ENCODE data around the gene COL6A2.
"Not testable (repeated sequence)": the region's sequence is repeated elsewhere in the genome, so short reads cannot be mapped to it uniquely, and the experiment has no call there.

COL6A2 gene

GRCh38 chr21:46061063-46061462, 36.8 kb upstream of the COL6A2 start:
- DNase-seq (ENCODE audit: low read depth) = no peak

- DNase-seq (ENCODE audit: low read depth) = no peak
Measured at GRCh38 chr21:46061518-46061917, 36.4 kb upstream of the COL6A2 start.

GRCh38 chr21:46061950-46062349, 36.0 kb upstream of the COL6A2 start:
- DNase-seq (ENCODE audit: low read depth) = no peak

GRCh38 chr21:46062471-46063211, 35.3 kb upstream of the COL6A2 start:
- no peak for DNase-seq (ENCODE audit: low read depth)

GRCh38 chr21:46063227-46063626, 34.7 kb upstream of the COL6A2 start:
- no peak for DNase-seq (ENCODE audit: low read depth)

- DNase-seq (ENCODE audit: low read depth) = no peak
Measured at GRCh38 chr21:46063734-46064680, 33.9 kb upstream of the COL6A2 start.

GRCh38 chr21:46064870-46065214, 33.1 kb upstream of the COL6A2 start:
- no peak for DNase-seq (ENCODE audit: low read depth)

GRCh38 chr21:46065215-46065913, 32.5 kb upstream of the COL6A2 start:
- DNase-seq (ENCODE audit: low read depth) = no peak

- no peak for DNase-seq (ENCODE audit: low read depth)
Measured at GRCh38 chr21:46065914-46066551, 31.9 kb upstream of the COL6A2 start.

- DNase-seq (ENCODE audit: low read depth) = no peak
Measured at GRCh38 chr21:46066591-46067331, 31.2 kb upstream of the COL6A2 start.

- no peak for DNase-seq (ENCODE audit: low read depth)
Measured at GRCh38 chr21:46067505-46068201, 30.3 kb upstream of the COL6A2 start.

- no peak for DNase-seq (ENCODE audit: low read depth)
Measured at GRCh38 chr21:46068516-46069079, 29.3 kb upstream of the COL6A2 start.

- no peak for DNase-seq (ENCODE audit: low read depth)
Measured at GRCh38 chr21:46069166-46069565, 28.7 kb upstream of the COL6A2 start.

- DNase-seq (ENCODE audit: low read depth) = no peak
Measured at GRCh38 chr21:46069719-46070279, 28.1 kb upstream of the COL6A2 start.

- no peak for DNase-seq (ENCODE audit: low read depth)
Measured at GRCh38 chr21:46071082-46071481, 26.8 kb upstream of the COL6A2 start.

- not testable (repeated sequence) for DNase-seq (ENCODE audit: low read depth)
Measured at GRCh38 chr21:46076724-46077123, 21.2 kb upstream of the COL6A2 start.

GRCh38 chr21:46077674-46078101, 20.2 kb upstream of the COL6A2 start:
- DNase-seq (ENCODE audit: low read depth) = no peak

GRCh38 chr21:46078322-46078977, 19.5 kb upstream of the COL6A2 start:
- no peak for DNase-seq (ENCODE audit: low read depth)

GRCh38 chr21:46078978-46079351, 18.9 kb upstream of the COL6A2 start:
- DNase-seq (ENCODE audit: low read depth) = no peak

Data from stimulated activated CD8-positive, alpha-beta memory T cell treated with anti-CD3 and anti-CD28 coated beads, Interleukin-7, amount 100 ng/mL, for 24 hours (primary cell).